NCI-H2029 treated with DMSO at 0.1 percent for 48 hours (cell line): ENCODE measurements around the gene ACO2.
"Not testable (repeated sequence)": the region's sequence is repeated elsewhere in the genome, so short reads cannot be mapped to it uniquely, and the experiment has no call there.

Experiments used
- DNase-seq: peaks from one replicate; lab custom pipeline; 2025; lab: John Stamatoyannopoulos, UW

ACO2 gene

GRCh38 chr22:41543854-41544670, 75.1 kb downstream of the ACO2 start, which contains the start of gene POLR3H:
TSS of gene POLR3H (minus strand) at chr22:41544470. CDS start at chr22:41544101, 369 bp downstream.
- DNase-seq = peak; percentile 72

- DNase-seq = no peak
Observed at GRCh38 chr22:41544671-41545476, 76.0 kb downstream of the ACO2 start.

- DNase-seq = no peak
Observed at GRCh38 chr22:41548830-41549211, 79.9 kb downstream of the ACO2 start.

- no peak for DNase-seq
Observed at GRCh38 chr22:41550952-41551491, 82.1 kb downstream of the ACO2 start.

GRCh38 chr22:41551877-41552582, 83.1 kb downstream of the ACO2 start:
- no peak for DNase-seq

GRCh38 chr22:41555325-41555982, 86.5 kb downstream of the ACO2 start:
- no peak for DNase-seq

- no peak for DNase-seq
Observed at GRCh38 chr22:41556561-41556960, 87.6 kb downstream of the ACO2 start.

GRCh38 chr22:41557401-41558240, 88.7 kb downstream of the ACO2 start:
- DNase-seq = no peak

- DNase-seq = not testable (repeated sequence)
Observed at GRCh38 chr22:41558241-41558630, 89.3 kb downstream of the ACO2 start.

- DNase-seq = no peak
Observed at GRCh38 chr22:41560095-41560471, 91.2 kb downstream of the ACO2 start.

- no peak for DNase-seq
Observed at GRCh38 chr22:41561335-41561734, 92.4 kb downstream of the ACO2 start.

- no peak for DNase-seq
Observed at GRCh38 chr22:41561788-41562187, 92.9 kb downstream of the ACO2 start.

GRCh38 chr22:41562461-41562860, 93.5 kb downstream of the ACO2 start:
- DNase-seq = no peak

- DNase-seq = no peak
Observed at GRCh38 chr22:41563051-41563711, 94.3 kb downstream of the ACO2 start.

GRCh38 chr22:41564563-41564962, 95.6 kb downstream of the ACO2 start:
- DNase-seq = no peak

GRCh38 chr22:41565403-41566054, 96.6 kb downstream of the ACO2 start:
- no peak for DNase-seq

GRCh38 chr22:41567512-41567768, 98.5 kb downstream of the ACO2 start:
- DNase-seq = no peak

GRCh38 chr22:41568811-41569210, 99.9 kb downstream of the ACO2 start:
- no peak for DNase-seq

- DNase-seq = no peak
Observed at GRCh38 chr22:41570221-41570620, 101.3 kb downstream of the ACO2 start.

- no peak for DNase-seq
Observed at GRCh38 chr22:41571786-41572185, 102.9 kb downstream of the ACO2 start.
